ENCODE data around the gene RGS17. TPM values are rescaled to one million over a fixed set of nuclear protein-coding genes. Genes with fewer than 3 reads are reported as not detected.

RGS17 gene, protein sequence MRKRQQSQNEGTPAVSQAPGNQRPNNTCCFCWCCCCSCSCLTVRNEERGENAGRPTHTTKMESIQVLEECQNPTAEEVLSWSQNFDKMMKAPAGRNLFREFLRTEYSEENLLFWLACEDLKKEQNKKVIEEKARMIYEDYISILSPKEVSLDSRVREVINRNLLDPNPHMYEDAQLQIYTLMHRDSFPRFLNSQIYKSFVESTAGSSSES
- total RNA-seq (not detected), polyA plus RNA-seq (under 1 TPM in 1 of 3 donors, not detected in 2; 0.13 TPM), total RNA-seq (0 to 0.17 (median 0) reads per million in 6 experiments)

DNA sequence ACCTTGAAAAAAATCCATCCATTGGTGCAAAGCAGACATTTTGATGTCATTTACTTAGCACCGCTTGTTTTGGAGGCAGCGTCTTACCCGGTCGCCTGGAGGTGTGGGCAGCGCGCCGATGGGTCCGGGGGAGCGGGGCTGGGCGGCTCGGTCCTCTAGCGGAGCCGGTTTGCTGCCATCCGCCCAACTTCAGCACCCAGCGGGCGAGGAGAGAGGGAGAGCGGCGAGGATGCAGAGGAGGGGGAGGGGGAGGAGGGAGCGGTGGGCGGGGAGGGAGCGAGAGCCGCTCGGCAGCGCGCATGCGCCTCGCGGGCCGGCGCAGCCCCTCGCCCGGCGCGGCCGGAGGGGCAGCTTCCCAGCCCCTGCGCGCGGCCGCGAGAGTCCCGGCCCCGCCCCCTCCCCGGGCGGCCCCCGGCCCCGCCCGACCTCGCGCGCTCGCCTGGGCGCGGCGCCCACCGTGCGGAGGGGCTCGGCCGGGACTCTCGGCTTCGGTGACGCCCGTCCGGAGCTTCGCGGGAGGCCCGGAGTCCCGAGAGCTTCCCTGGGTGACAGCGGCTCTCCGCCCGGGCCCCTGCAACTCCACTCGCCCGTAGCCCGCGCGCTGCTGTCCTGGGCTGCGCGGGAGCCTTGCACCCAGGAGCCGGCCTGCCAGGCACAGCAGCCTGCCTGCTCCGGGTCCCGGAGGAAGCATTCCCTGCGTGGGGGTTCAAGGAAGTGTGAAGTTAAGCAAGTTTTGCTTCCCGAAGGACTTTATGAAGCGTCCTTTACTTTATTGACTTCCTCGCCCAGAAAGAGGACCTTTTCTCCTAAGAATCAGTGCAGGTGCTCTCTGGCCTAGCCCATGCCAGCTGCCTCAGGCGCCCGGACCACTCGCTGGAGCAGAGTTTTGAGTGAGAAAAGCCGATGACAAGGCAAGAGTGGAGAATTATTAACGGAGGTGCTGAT, at the start of gene RGS17:
TSS of gene RGS17 (minus strand) at position 246 of the 945 bp plus-strand sequence. CDS start 87,264 bp downstream, outside the sequence.
- ATAC-seq: peak; percentile 48 to 64
- H3K4me1 Mint-ChIP-seq: peaks cover 6 to 29% (median 24%) of the 10 kb centered on the region in 4 donors
- peak in 4 of 10 donors; percentile 5 to 24 (median 20) for DNase-seq
- POLR2A ChIA-PET: no interaction called here
- no peaks in the 10 kb centered on the region for H3K36me3 Mint-ChIP-seq
- H3K9me3 Mint-ChIP-seq: peaks cover 0 to 6% (median 0%) of the 10 kb centered on the region in 9 donors
- peak within 1 kb of the TSS; percentile 74 to 90 (median 87) for H3K4me3 Mint-ChIP-seq
- H3K27ac Mint-ChIP-seq: peak within 1 kb of the TSS in 1 of 10 donors; percentile 37
- peaks cover 15 to 61% (median 42%) of the 10 kb centered on the region in 5 donors for H3K27me3 Mint-ChIP-seq

- H3K27ac Mint-ChIP-seq: no peak overlapping the region
- no peak for DNase-seq
- POLR2A ChIA-PET: no interaction called here
- no peaks in the 10 kb centered on the region for H3K36me3 Mint-ChIP-seq
- ATAC-seq: no peak
- H3K9me3 Mint-ChIP-seq: peaks cover 0 to 9% (median 0%) of the 10 kb centered on the region in 9 donors
- H3K4me3 Mint-ChIP-seq: no peak overlapping the region
- no peaks in the 10 kb centered on the region for H3K4me1 Mint-ChIP-seq
- H3K27me3 Mint-ChIP-seq: peaks cover 0 to 21% (median 13%) of the 10 kb centered on the region in 5 donors
These were observed 41.7 kb upstream of the RGS17 start for GRCh38 chr6:153172815-153173214.

DNA sequence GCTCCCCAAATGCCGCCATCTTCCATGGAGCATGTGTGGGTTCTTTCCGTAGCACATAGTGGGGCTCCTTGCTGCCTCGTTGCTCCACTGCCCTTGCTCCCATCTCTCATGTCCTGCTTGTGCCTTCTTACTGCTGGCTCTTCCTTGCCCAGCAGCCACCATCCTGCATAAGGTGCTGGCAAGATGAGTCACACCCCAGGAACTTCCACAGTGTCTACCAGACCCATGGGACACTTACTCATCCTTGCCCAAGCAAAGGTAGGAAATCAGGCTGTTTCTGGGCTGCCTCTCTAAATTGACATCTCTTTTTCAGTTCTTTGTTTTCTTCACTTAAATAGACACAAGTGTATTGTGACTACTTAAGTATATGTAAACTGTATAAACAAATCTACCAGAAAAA, 39.4 kb upstream of the RGS17 start:
- Mint-ChIP-seq H3K27ac (no peak overlapping the region), H3K9me3 (peaks cover 0 to 11% (median 0%) of the 10 kb centered on the region in 9 donors), H3K4me1 (no peaks in the 10 kb centered on the region), H3K36me3 (no peaks in the 10 kb centered on the region), H3K4me3 (no peak overlapping the region), H3K27me3 (peaks cover 0 to 17% (median 8%) of the 10 kb centered on the region in 5 donors)
- POLR2A ChIA-PET: no interaction called here
- no peak for ATAC-seq
- DNase-seq: no peak

DNA sequence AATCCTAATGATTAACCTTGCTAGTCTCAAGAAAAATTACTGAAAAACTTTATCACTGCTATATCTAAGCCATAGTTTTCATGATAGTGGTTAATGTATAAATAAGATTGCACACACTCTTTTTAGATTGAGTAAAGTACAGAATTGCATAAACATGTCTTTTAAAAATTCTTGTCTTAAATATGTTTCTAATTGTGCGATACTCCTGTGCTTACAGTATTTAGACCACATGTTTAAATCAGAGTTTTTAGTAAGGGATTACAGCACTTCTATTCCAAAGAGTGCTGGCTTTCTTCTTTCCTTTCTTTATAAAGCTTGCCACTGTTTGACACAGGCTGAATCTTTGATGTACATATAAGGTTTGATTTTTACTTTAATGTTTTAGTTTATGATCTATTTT, 36.8 kb upstream of the RGS17 start:
- Mint-ChIP-seq H3K27ac (no peak overlapping the region), H3K4me3 (no peak overlapping the region), H3K27me3 (peaks cover 0 to 17% (median 8%) of the 10 kb centered on the region in 5 donors), H3K36me3 (no peaks in the 10 kb centered on the region), H3K4me1 (no peaks in the 10 kb centered on the region), H3K9me3 (peaks cover 0 to 18% (median 0%) of the 10 kb centered on the region in 9 donors)
- no peak for DNase-seq
- no peak for ATAC-seq
- POLR2A ChIA-PET: no interaction called here

GRCh38 chr6:153167061-153167891, 36.2 kb upstream of the RGS17 start:
- ATAC-seq: no peak
- POLR2A ChIA-PET: no interaction called here
- Mint-ChIP-seq H3K27me3 (peaks cover 0 to 17% (median 5%) of the 10 kb centered on the region in 5 donors), H3K4me1 (no peaks in the 10 kb centered on the region), H3K36me3 (no peaks in the 10 kb centered on the region), H3K27ac (no peak overlapping the region), H3K9me3 (peaks cover 0 to 18% (median 0%) of the 10 kb centered on the region in 9 donors), H3K4me3 (no peak overlapping the region)
- DNase-seq: no peak

DNA sequence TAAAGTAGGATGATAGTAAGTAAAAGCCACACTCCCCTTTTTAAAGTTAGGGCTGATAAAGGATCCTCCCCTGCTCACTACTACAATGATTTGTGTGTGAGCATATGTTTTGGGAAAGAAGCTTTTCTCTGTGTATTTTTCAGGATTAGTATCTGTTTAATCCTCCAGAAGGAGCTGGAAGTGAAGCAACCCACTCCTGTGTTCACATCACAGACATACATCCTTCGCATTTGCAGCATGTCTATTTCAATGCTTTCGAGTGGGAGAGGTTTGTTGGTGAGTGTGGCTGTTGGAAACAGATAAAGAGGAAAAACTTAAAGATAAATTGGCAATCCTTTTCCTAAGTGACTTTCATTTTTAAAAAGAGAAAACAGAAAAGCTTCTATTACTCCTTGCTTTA, 31.6 kb upstream of the RGS17 start:
- Mint-ChIP-seq H3K4me3 (no peak overlapping the region), H3K36me3 (no peaks in the 10 kb centered on the region), H3K27me3 (peaks cover 2 to 25% (median 6%) of the 10 kb centered on the region in 5 donors), H3K9me3 (peaks cover 0 to 9% (median 0%) of the 10 kb centered on the region in 9 donors), H3K27ac (no peak overlapping the region), H3K4me1 (no peaks in the 10 kb centered on the region)
- DNase-seq (no peak), ATAC-seq (no peak)
- POLR2A ChIA-PET: no interaction called here

GRCh38 chr6:153162172-153162571, 31.1 kb upstream of the RGS17 start:
- Mint-ChIP-seq H3K4me1 (no peaks in the 10 kb centered on the region), H3K4me3 (no peak overlapping the region), H3K36me3 (no peaks in the 10 kb centered on the region), H3K27ac (no peak overlapping the region), H3K9me3 (peaks cover 0 to 9% (median 0%) of the 10 kb centered on the region in 9 donors), H3K27me3 (peaks cover 2 to 28% (median 6%) of the 10 kb centered on the region in 5 donors)
- DNase-seq (no peak), ATAC-seq (no peak)
- POLR2A ChIA-PET: no interaction called here

DNA sequence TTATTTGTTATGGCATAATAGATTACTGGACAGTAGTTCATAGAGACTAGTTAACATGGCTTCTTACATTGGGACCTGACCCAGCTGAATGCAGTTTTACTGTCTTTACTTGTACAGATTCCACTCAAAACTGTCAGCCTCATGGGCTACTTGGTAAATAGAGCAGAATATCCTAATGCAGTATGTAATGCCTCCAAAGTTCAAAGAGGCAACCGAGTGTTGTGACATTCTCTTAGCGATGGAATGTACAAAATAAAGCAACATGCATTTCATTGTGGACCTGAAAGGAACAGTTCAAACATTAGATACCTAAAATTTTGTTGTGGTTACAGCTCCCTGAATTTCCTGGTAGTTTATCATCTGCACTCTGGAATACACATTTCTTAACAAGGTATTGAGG, 29.1 kb upstream of the RGS17 start:
- Mint-ChIP-seq H3K36me3 (no peaks in the 10 kb centered on the region), H3K4me3 (no peak overlapping the region), H3K4me1 (no peaks in the 10 kb centered on the region), H3K27ac (no peak overlapping the region), H3K9me3 (peaks cover 0 to 4% (median 0%) of the 10 kb centered on the region in 9 donors), H3K27me3 (peaks cover 2 to 28% (median 6%) of the 10 kb centered on the region in 5 donors)
- no peak for DNase-seq
- no peak for ATAC-seq
- POLR2A ChIA-PET: no interaction called here

DNA sequence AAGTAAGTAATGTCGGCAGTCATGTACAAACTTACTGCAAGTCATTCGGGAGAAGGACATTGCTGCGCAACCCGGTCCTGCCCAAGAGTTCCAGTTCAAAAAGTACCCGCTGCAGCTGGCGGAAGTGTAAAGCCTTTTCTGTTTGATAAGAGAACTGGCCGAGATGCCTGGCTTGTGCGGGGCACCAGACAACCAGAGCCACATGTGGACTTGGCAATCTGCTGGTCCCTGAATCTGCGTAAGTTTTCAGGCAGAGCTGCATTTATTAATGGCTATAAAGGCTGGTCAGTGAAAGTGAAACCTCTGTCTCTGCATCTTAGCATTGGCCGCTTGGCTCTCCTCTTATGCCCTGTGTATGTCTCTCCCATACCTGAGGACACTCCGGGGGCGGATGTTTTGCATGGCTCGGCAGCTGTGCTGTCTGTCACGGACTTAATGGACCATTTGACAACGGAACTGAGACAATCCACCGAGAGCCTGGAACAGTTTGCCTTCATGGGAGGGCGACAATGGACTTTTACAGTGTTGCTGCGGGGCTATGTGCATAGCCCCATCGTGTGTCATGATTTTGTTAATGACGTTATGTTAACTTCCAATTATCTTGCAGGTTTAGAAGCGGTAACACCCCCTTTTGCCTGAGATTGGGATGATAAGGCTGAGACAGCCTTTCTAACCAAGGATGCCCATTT, 19.8 kb upstream of the RGS17 start:
- Mint-ChIP-seq H3K27me3 (peaks cover 0 to 6% (median 1%) of the 10 kb centered on the region in 5 donors), H3K36me3 (no peaks in the 10 kb centered on the region), H3K4me3 (no peak overlapping the region), H3K4me1 (no peaks in the 10 kb centered on the region), H3K9me3 (peaks cover 0 to 3% (median 0%) of the 10 kb centered on the region in 9 donors), H3K27ac (no peak overlapping the region)
- POLR2A ChIA-PET: no interaction called here
- ATAC-seq (no peak), DNase-seq (no peak)

DNA sequence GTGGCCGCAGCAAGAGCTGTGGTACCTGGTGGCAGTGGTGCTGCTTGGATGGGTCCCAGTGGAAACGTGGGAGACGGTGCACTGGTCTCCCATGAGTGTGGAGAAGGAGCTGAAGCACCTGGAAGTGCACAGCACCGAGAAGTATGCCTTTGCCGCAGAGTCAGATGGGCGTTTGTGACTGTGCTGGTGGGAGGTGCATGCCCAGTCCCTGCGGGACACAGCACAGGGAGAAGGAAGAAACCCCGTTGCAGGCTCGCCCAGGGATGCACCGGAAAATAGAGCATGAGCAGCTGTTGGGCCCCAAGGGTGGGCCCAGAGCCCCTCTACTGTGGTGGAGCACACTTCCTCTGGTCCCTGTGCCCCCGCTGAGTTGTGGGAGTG, 19.3 kb upstream of the RGS17 start:
- ATAC-seq (no peak), DNase-seq (no peak)
- POLR2A ChIA-PET: no interaction called here
- no peaks in the 10 kb centered on the region for H3K4me1 Mint-ChIP-seq
- peaks cover 0 to 6% (median 5%) of the 10 kb centered on the region in 5 donors for H3K27me3 Mint-ChIP-seq
- no peaks in the 10 kb centered on the region for H3K36me3 Mint-ChIP-seq
- no peak overlapping the region for H3K4me3 Mint-ChIP-seq
- no peak overlapping the region for H3K27ac Mint-ChIP-seq
- H3K9me3 Mint-ChIP-seq: peaks cover 0 to 3% (median 0%) of the 10 kb centered on the region in 9 donors

- ATAC-seq (no peak), DNase-seq (no peak)
- POLR2A ChIA-PET: no interaction called here
- Mint-ChIP-seq H3K4me1 (no peaks in the 10 kb centered on the region), H3K36me3 (no peaks in the 10 kb centered on the region), H3K27me3 (peaks cover 0 to 9% (median 5%) of the 10 kb centered on the region in 5 donors), H3K27ac (no peak overlapping the region), H3K9me3 (peaks cover 0 to 4% (median 0%) of the 10 kb centered on the region in 9 donors), H3K4me3 (no peak overlapping the region)
These were observed 18.8 kb upstream of the RGS17 start for GRCh38 chr6:153149891-153150290.

- Mint-ChIP-seq H3K4me3 (no peak overlapping the region), H3K9me3 (peaks cover 0 to 4% (median 0%) of the 10 kb centered on the region in 9 donors), H3K36me3 (no peaks in the 10 kb centered on the region), H3K27ac (no peak overlapping the region), H3K4me1 (peaks cover 0 to 2% (median 0%) of the 10 kb centered on the region in 4 donors), H3K27me3 (peaks cover 0 to 13% (median 9%) of the 10 kb centered on the region in 5 donors)
- no peak for ATAC-seq
- POLR2A ChIA-PET: no interaction called here
- no peak for DNase-seq
These were observed 15.3 kb upstream of the RGS17 start for GRCh38 chr6:153146413-153146812.
